Measurements from ENCODE around the gene RAD51D.
"Not testable (repeated sequence)": the region's sequence is repeated elsewhere in the genome, so short reads cannot be mapped to it uniquely, and the experiment has no call there.

RAD51D gene

GRCh38 chr17:35090707-35091106, 29.0 kb downstream of the RAD51D start:
- DNase-seq (ENCODE audit: low read depth, low spot score) = not testable (repeated sequence)

- DNase-seq (ENCODE audit: low read depth, low spot score) = no peak
These were observed 29.9 kb downstream of the RAD51D start for GRCh38 chr17:35089586-35090296.

GRCh38 chr17:35088881-35089585, 30.6 kb downstream of the RAD51D start:
- no peak for DNase-seq (ENCODE audit: low read depth, low spot score)

GRCh38 chr17:35088356-35088880, 31.2 kb downstream of the RAD51D start:
- DNase-seq (ENCODE audit: low read depth, low spot score) = no peak

GRCh38 chr17:35087731-35088355, 31.8 kb downstream of the RAD51D start:
- no peak for DNase-seq (ENCODE audit: low read depth, low spot score)

DNA sequence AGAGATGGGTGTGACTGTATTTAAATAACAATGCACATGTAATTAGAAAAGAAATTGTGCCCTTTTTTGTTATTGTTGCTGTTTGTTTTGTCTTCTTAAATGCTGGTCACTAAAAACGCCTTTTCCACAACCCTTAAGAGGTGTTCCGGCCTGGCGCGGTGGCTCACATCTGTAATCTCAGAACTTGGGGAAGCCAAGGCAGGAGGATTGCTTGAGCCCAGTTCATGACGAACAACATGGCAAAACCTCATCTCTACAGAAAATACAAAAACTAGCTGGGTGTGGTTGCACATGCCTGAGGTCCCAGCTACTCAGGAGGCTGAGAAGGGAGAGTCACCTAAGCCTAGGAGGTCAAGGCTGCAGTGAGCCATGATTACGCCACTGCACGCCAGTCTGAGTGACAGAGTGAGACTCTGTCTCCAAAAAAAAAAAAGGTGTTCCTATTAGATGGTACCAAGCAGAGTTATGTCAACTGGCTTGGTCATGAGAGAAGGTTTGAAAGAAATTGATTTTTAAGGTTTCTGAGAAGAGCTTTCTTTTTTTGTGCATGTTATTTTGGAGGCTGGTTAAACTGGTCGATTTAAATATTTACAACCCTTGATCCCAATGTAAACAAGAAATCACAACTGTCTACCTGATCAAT, 32.6 kb downstream of the RAD51D start:
- DNase-seq (ENCODE audit: low read depth, low spot score) = no peak

- no peak for DNase-seq (ENCODE audit: low read depth, low spot score)
These were observed 33.5 kb downstream of the RAD51D start for GRCh38 chr17:35086164-35086563.

- DNase-seq (ENCODE audit: low read depth, low spot score) = no peak
These were observed 34.7 kb downstream of the RAD51D start for GRCh38 chr17:35084987-35085386.

GRCh38 chr17:35083071-35083470, 36.6 kb downstream of the RAD51D start:
- DNase-seq (ENCODE audit: low read depth, low spot score) = no peak

- no peak for DNase-seq (ENCODE audit: low read depth, low spot score)
These were observed 37.5 kb downstream of the RAD51D start for GRCh38 chr17:35082073-35082657.

- no peak for DNase-seq (ENCODE audit: low read depth, low spot score)
These were observed 38.0 kb downstream of the RAD51D start for GRCh38 chr17:35081638-35082037.

DNA sequence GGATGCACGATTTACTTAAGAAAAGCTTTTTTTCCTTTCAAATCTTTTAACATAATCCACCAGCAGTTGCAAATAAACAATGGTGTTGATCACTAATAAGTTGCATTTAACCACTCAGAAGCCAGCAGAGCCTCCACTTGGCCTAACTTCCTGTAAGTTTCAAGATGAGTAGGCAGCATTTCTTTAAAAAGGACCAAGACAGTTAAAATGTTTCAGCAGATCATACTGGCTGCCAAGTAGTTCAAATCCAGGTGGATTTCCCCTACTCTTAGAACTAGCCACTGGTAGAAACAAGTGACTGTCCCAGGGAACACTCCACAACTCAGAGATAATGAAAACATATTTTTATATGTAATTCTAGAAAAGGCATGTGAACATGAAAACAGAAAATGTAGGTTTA, 39.1 kb downstream of the RAD51D start:
- no peak for DNase-seq (ENCODE audit: low read depth, low spot score)

GRCh38 chr17:35079547-35080423, 39.9 kb downstream of the RAD51D start:
- no peak for DNase-seq (ENCODE audit: low read depth, low spot score)

DNA sequence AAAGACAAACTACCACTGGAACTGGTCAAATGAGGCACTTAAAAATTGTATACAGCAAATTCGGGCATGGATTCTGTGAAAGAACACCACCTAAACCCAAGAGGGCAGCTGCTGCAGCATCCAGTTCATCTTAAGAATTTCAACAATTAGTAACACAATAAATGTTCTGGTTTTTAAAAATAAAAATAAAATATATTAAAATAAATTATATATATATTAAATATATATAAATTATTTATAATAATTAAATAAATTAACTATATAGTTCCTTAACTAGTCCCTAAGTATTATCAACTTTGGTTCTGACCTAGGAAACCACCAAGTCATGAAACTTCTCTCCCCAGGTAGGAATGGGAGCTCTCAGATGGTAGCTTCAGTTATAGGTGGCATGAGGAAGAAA, 42.8 kb downstream of the RAD51D start:
- DNase-seq (ENCODE audit: low read depth, low spot score) = no peak

DNA sequence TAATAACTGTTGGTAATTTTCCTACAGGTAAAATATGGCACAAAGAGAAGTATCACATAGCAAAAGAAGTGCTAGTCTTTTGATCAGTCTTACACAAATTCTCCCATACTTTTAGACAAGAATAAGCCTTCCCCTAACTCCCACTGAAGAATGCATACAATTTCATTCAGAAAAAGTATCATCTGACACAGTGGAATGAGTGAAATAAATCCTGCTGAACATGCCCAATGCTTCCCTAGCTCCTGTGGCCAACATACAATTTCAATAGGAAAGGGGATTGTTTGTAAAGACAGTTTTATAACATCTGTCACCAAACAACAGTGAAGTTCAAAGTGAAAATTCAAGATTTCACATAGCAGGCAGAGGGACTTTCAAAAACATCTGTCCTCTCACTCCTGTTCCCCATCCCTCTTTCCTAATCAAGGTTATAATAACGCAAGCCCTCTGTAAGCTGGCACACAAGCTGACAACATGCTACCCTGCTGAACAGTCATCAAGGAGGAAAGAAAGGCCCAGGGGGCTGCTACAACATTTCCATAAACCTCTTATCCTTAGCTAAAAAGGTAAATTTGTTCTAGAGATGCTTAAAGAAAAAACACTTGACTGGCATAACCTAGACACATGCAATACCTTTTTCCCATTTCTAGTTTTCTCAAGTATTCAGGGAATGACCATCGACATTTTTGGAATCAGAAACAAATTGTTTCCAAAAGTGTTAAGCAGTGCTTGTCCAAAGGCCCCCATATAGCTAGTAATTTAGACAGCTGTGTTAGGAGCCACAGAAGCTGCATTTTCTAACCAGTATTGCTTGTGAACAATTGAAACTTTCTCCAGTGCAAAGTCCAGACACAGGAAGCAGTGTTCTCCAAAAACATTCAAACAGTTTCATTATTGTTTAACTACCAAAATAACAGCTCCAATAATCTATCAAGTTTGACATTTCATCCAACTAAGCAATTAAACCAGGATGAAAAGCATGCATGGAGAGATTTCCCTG, 44.7 kb downstream of the RAD51D start:
- no peak for DNase-seq (ENCODE audit: low read depth, low spot score)

GRCh38 chr17:35073991-35074627, 45.6 kb downstream of the RAD51D start:
- DNase-seq (ENCODE audit: low read depth, low spot score) = no peak

GRCh38 chr17:35073183-35073790, 46.4 kb downstream of the RAD51D start:
- DNase-seq (ENCODE audit: low read depth, low spot score) = no peak

- no peak for DNase-seq (ENCODE audit: low read depth, low spot score)
These were observed 50.3 kb downstream of the RAD51D start for GRCh38 chr17:35069311-35069710.

DNA sequence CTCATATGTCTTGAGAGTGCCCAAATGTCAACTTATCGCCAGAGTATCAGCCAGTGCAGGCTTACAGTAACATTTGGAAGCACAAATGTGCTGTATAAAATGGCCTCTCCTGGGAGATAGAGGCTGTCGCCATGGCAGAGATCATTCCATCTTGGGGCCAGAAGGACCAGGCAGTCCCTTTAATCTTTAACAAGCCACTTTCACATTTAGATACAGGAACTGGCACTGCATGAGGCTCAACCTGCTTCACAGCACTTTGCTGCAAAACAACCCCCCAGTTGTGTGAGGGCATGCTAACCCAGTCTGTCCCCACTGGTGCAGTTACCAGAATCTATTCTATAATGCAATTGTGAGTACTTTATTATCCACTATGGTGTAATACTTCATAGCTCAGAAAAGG, 51.4 kb downstream of the RAD51D start:
- no peak for DNase-seq (ENCODE audit: low read depth, low spot score)

Measured in brain pericyte (primary cell).